ENCODE measurements around the gene C10orf67.

DNA sequence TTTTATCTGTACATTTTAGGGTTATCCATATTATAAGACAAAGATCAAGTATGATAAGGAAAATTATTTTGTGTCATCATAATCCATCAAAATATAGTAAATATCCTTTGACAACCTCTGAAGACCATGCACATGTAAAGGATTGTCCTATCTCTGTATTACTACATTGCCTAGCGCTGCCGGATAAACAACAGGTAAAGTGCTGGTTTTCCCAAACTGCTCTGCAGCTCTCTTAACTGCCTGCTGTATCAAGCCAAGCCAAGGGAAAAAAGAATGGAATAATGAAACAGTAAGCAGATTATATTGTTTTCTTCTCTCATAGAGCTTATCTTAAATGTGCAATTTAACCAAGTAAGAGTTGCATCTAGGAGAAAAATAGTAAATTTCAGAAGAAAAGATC, 81.7 kb downstream of the C10orf67 start:
- TF ChIP-seq, protein P1, sequence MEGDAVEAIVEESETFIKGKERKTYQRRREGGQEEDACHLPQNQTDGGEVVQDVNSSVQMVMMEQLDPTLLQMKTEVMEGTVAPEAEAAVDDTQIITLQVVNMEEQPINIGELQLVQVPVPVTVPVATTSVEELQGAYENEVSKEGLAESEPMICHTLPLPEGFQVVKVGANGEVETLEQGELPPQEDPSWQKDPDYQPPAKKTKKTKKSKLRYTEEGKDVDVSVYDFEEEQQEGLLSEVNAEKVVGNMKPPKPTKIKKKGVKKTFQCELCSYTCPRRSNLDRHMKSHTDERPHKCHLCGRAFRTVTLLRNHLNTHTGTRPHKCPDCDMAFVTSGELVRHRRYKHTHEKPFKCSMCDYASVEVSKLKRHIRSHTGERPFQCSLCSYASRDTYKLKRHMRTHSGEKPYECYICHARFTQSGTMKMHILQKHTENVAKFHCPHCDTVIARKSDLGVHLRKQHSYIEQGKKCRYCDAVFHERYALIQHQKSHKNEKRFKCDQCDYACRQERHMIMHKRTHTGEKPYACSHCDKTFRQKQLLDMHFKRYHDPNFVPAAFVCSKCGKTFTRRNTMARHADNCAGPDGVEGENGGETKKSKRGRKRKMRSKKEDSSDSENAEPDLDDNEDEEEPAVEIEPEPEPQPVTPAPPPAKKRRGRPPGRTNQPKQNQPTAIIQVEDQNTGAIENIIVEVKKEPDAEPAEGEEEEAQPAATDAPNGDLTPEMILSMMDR (IDR thresholded peaks at IDR 0.05; ENCODE audit: borderline replicate concordance, extremely low read depth, low read length, poor library complexity, severe bottlenecking): no peak
- no peak for TF ChIP-seq EZH2 (IDR thresholded peaks at IDR 0.05; ENCODE audit: borderline replicate concordance, low read depth, low read length, severe bottlenecking)
